GM23338 (cell line): ENCODE data around the gene ADAMTS1. TPM values are rescaled to one million over a fixed set of nuclear protein-coding genes. Genes with fewer than 3 reads are reported as not detected.

Experiments
- ATAC-seq: fragments of 200-7000 bp; cut with Tn5 transposase; 3 replicates; pipeline ENCODE4 v1.9.1; 2020
- DNase-seq: peaks from one replicate; pipeline ENCODE4 v3.0.0-alpha.2; 2015; ENCODE audit warnings: low spot score
- H2AFZ ChIP-seq: fragments of 200-600 bp; sonication (generic); 2 replicates; pipeline ENCODE4 v1.8.0; 2016; ENCODE audit warnings: antibody characterized with exemption, mild to moderate bottlenecking, moderate library complexity
- H3F3A ChIP-seq: fragments of 200-600 bp; sonication (generic); replicated peaks from 2 replicates; pipeline ENCODE4 v1.8.0; 2017; ENCODE audit warnings: antibody characterized with exemption, mixed run types, low read depth
- H3K27ac ChIP-seq: fragments of 200-600 bp; sonication (generic); 2 replicates; pipeline ENCODE4 v1.6.1; 2016; ENCODE audit warnings: low read depth
- H3K27me3 ChIP-seq: fragments of 200-600 bp; sonication (generic); 2 replicates; pipeline ENCODE4 v1.8.0; 2016; ENCODE audit warnings: mild to moderate bottlenecking, mixed run types, moderate library complexity; ENCODE audit not compliant: insufficient read depth
- H3K36me3 ChIP-seq: fragments of 200-600 bp; sonication (generic); 2 replicates; pipeline ENCODE4 v1.8.0; 2016; ENCODE audit warnings: mild to moderate bottlenecking; ENCODE audit not compliant: insufficient read depth
- H3K4me1 ChIP-seq: fragments of 200-600 bp; sonication (generic); 2 replicates; pipeline ENCODE4 v1.8.0; 2016; ENCODE audit warnings: mild to moderate bottlenecking, moderate library complexity; ENCODE audit not compliant: insufficient read depth
- H3K4me2 ChIP-seq: fragments of 200-600 bp; sonication (generic); 2 replicates; pipeline ENCODE4 v1.7.1; 2017; ENCODE audit warnings: mixed run types
- H3K4me3 ChIP-seq: fragments of 200-600 bp; sonication (generic); 2 replicates; pipeline ENCODE4 v1.6.1; 2016; ENCODE audit warnings: mixed run types
- H3K79me2 ChIP-seq: fragments of 200-600 bp; sonication (generic); replicated peaks from 2 replicates; pipeline ENCODE4 v1.8.0; 2017; ENCODE audit warnings: mild to moderate bottlenecking; ENCODE audit not compliant: insufficient read depth
- H3K9me2 ChIP-seq: fragments of 200-600 bp; sonication (generic); 2 replicates; pipeline ENCODE4 v1.8.0; 2017; ENCODE audit not compliant: insufficient read depth
- H4K20me1 ChIP-seq: fragments of 200-600 bp; sonication (generic); replicated peaks from 2 replicates; pipeline ENCODE4 v1.8.0; 2017; ENCODE audit warnings: mild to moderate bottlenecking; ENCODE audit not compliant: insufficient read depth
- H3K27ac Mint-ChIP-seq: 2 replicates; pipeline ENCODE4 v1.8.0; 2020; ENCODE audit warnings: inconsistent platforms, mild to moderate bottlenecking, moderate library complexity, mixed read lengths
- H3K27me3 Mint-ChIP-seq: 3 replicates; pipeline ENCODE4 v1.8.0; 2022; ENCODE audit warnings: low read depth, mild to moderate bottlenecking, moderate library complexity, mixed read lengths, inconsistent platforms; ENCODE audit not compliant: insufficient read depth, poor library complexity
- H3K36me3 Mint-ChIP-seq: 3 replicates; pipeline ENCODE4 v1.8.0; 2021; ENCODE audit warnings: low read depth, mild to moderate bottlenecking, inconsistent platforms, moderate library complexity, mixed read lengths
- H3K4me1 Mint-ChIP-seq: 3 replicates; pipeline ENCODE4 v1.8.0; 2020; ENCODE audit warnings: mild to moderate bottlenecking, inconsistent platforms, mixed read lengths
- H3K4me3 Mint-ChIP-seq: 3 replicates; pipeline ENCODE4 v1.8.0; 2021; ENCODE audit warnings: moderate library complexity, mild to moderate bottlenecking, inconsistent platforms, mixed read lengths
- H3K9me3 Mint-ChIP-seq: 3 replicates; pipeline ENCODE4 v1.8.0; 2020; ENCODE audit warnings: moderate library complexity, mild to moderate bottlenecking, inconsistent platforms, mixed read lengths
- CTCF ChIP-seq, 2 experiments: fragments of 200-600 bp in 1 of 2; sonication (generic) in 1 of 2; conservative IDR thresholded peaks; 2 replicates each; pipeline versions ENCODE4 v1.5.1 to v1.6.1; 2016 to 2017; ENCODE audit warnings: antibody characterized with exemption in 2 of 2, low read depth in 2 of 2, mild to moderate bottlenecking in 2 of 2, moderate library complexity in 1 of 2
- ETS1 ChIP-seq: IDR thresholded peaks from 2 replicates; pipeline ENCODE4 v1.6.1; 2016; ENCODE audit warnings: antibody characterized with exemption
- REST ChIP-seq: IDR thresholded peaks from one replicate; pipeline ENCODE4 v1.6.1; 2018; ENCODE audit warnings: antibody characterized with exemption; ENCODE audit not compliant: unreplicated experiment
- STAT1 ChIP-seq: IDR thresholded peaks from one replicate; pipeline ENCODE4 v1.6.1; 2016; ENCODE audit warnings: antibody characterized with exemption; ENCODE audit not compliant: unreplicated experiment
- ZNF331 ChIP-seq: fragments of 250-450 bp; sonication (Bioruptor Pico); IDR thresholded peaks from 2 replicates; pipeline ENCODE4 v1.5.0; 2020; ENCODE audit warnings: low read depth, mild to moderate bottlenecking, moderate library complexity
- ZNF462 ChIP-seq: fragments of 250-450 bp; sonication (Bioruptor Pico); IDR thresholded peaks from 2 replicates; pipeline ENCODE4 v1.5.0; 2020; ENCODE audit warnings: mild to moderate bottlenecking, moderate library complexity
- polyA plus RNA-seq: library from polyadenylated mRNA; unstranded; fragments of >200 nt; fragmentation: Nextera tagmentation; extraction: Ambion mirVana; gene quantifications from 2 replicates; pipeline ENCODE4 v1.2.1, GENCODE V29; 2016
- total RNA-seq: library from RNA; depleted of rRNA; stranded (reverse); fragments of >200 nt; shearing (Covaris generic); gene quantifications from 2 replicates; pipeline ENCODE4 v1.2.3, GENCODE V29; 2014

The ADAMTS1 gene
- total and polyA plus RNA-seq, 2 experiments from 2014 or later, result 6.1 to 15.4 TPM

DNA sequence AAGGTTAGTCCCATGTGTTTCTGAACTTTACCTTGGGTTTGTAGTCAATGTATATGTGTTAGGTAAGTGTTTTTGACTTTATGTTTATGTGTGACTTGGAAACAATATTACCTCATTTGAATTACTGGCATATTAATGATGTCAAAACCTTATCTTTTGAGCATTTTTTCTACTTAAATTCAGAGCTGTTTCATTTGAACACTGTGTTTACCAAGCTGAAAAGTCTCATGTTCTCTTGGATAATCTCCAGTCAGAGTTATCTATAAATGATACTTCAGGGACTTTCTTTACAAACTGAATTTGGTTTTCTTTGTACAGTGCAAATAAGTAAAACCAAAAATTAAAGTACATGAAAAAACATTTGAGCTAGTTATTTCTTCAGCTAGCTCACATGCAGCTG lies 30.0 kb downstream of the ADAMTS1 start (continued):
- TF ChIP-seq CTCF (conservative IDR thresholded peaks at IDR 0.05; ENCODE audit: low read depth in 2 of 2), result no peak
- TF ChIP-seq STAT1, result no peak
- no peak for TF ChIP-seq ZNF462 (CRISPR knock-in tag)

GRCh38 chr21:26814386-26814785 lies 30.8 kb downstream of the ADAMTS1 start:
- H3K27ac ChIP-seq, result no peak overlapping the region
- no peak for ATAC-seq
- H3K79me2 ChIP-seq, result no peaks in the 10 kb centered on the region
- H3K27me3 Mint-ChIP-seq, result no peaks in the 10 kb centered on the region
- H3K36me3 ChIP-seq, result no peaks in the 10 kb centered on the region
- no peaks in the 10 kb centered on the region for H3K27me3 ChIP-seq
- H3K4me3 ChIP-seq, result no peak overlapping the region
- H3K27ac Mint-ChIP-seq, result no peak overlapping the region
- no peaks in the 10 kb centered on the region for H3F3A ChIP-seq
- H3K4me1 Mint-ChIP-seq, result peaks cover 8% of the 10 kb centered on the region
- H2AFZ ChIP-seq, result no peak overlapping the region
- no peak for DNase-seq
- no peak overlapping the region for H3K4me2 ChIP-seq
- H3K9me2 ChIP-seq, result no peaks in the 10 kb centered on the region
- peaks cover 9% of the 10 kb centered on the region; the same call in 1 of the 2 replicates for H3K4me1 ChIP-seq
- H3K36me3 Mint-ChIP-seq, result no peaks in the 10 kb centered on the region
- H4K20me1 ChIP-seq, result no peaks in the 10 kb centered on the region
- no peaks in the 10 kb centered on the region for H3K9me3 Mint-ChIP-seq
- no peak overlapping the region for H3K4me3 Mint-ChIP-seq
- TF ChIP-seq CTCF (conservative IDR thresholded peaks at IDR 0.05; ENCODE audit: low read depth in 2 of 2) (no peak), ETS1 (no peak), REST (no peak), ZNF331 (no peak)
